ENCODE results near the gene PALM3.
"Not testable (repeated sequence)": the region's sequence is repeated elsewhere in the genome, so short reads cannot be mapped to it uniquely, and the experiment has no call there.

The PALM3 gene

DNA sequence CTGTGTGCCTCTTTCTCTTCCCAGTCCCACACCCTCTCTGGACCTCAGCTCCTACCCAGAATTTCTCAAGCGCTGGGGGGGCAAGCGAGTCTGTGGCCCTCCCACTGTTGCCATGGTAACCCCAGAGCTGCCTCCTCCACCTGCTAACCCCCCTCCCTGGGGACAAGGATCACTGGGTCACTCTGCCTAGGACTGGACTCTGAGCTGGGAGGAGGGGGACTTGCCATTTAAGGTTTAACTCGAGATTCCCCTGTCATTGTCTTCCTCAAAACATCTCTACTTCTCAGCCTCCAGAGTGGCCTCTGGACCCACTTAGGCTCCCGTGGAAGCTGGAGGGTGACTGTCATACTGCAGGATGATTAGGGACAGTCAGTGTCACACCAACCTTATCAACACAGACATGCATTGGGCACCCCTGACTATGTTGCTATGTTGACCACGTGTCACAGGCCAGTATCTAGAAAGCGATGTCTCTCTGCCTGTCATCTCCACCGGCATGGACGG lies 2.2 kb downstream of the PALM3 start:
- DNase-seq (ENCODE audit: low spot score) (no peak), FAIRE-seq (no peak)

DNA sequence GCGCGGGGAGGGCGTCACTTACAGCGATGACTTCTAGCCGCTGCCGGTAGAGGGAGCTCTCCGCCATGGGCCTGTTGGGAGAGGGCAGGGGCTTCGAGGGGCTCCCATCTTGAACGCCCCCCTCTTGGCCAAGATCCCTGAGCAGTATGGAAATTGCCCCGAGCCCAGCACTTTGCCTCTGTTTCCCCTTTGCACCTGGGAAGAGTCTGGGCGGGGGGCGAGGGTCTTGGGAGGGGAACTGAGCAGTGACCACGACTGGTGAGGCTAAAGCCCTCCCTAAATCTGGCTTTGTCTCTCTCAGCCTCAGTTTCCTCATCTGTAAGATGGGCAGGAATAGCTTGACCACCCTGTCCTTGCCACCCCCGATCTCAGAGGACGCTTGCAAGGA lies 2.8 kb downstream of the PALM3 start:
- FAIRE-seq (no peak), DNase-seq (ENCODE audit: low spot score) (no peak)

DNA sequence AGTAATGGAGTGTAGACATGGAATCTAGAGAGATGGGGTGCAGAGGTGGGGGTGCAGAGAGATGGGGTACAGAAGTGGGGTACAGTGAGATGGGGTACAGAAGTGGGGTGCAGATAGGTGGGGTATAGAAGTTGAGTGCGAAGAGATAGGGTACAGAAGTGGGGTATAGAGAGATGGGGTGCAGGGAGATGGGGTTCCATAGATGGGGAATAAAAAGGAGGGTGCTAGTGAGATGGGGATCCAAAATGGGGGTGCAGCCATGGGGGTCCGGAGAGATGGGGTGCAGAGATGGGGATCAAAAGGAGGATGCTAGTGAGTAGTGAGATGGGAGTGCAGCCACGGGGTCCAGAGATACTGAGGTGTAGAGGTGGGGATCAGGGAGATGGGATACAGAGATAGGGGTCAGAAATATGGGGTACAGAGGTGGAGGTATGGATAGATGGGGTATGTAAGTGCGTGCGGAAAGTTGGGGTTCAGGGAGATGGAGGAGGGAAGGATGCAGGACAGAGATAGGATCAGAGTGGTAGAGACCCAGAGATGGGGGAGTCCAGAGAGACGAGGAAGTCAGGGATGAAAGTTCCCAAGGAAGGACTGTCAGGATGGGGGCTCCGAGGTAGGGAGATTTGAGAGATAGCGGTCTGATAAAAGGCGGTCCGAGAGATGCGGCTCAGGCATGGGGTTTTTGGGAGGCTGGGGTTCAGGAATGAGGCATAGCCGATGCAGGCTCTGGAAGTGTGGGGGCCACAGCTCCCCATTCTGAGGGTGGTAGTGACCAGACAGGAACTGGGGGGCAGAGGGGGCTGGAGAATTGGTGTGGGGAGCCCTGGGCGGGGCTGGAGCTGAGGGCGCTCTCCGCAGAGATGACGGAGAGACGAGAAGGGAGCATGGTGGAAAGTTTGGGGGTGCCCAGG lies 3.4 kb downstream of the PALM3 start:
- DNase-seq (ENCODE audit: low spot score) = no peak
- FAIRE-seq = no peak

DNA sequence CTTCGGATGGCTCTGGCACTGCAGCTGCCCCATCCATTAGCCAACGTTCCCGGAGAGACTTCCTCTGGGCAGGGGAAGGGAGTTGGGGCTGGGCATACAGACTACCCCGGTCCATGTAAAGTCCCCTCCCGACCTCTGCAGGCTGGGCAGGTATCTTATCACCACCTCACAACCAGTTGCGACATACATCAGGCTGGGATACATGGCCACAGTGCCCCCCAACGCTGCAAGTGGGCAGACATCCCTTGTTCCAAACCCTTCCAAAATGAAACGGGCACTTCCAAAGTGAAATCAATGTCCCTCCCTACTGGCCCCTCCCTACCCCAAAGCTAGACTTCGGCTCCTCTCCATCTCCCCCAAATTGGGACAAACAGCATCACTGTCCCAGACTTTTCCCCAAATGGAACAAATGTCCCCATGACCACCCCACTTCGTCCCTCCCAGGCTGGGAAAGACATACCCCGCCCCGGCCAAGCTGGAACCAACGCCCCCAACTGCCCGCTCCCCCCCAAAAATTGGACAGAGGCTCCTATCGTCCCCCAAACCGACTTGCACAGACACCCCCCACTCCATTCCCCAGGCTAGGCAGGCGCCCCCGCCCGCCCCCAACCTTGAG lies 5.0 kb downstream of the PALM3 start:
- DNase-seq (ENCODE audit: low spot score) = no peak
- FAIRE-seq = no peak

DNA sequence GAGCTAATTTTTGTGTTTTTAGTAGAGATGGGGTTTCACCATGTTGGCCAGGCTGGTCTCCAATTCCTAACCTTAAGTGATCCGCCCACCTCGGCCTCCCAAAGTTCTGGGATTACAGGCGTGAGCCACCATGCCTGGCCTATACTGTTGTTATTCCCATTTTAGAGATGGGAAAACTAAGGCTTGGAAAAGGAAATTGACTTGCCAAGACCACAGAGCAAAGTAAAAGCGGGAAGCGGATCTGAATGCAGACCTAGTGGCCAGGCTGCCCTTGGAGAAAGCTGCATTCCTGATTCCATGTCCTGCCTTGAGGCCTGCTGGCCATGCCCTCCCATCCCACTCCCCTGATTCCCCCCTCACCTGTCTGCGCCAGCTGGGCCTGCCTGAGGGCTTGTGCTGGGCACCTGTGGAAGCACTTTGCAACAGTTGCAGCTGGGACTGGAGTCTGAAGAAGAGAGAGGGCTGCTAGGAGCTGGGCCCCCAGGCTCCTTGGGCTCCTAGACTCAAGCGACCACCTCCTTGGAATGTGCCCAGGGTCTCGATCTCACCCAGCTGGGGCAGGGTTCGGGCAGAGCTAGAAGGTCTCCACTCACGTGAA lies 5.7 kb downstream of the PALM3 start:
- no peak for DNase-seq (ENCODE audit: low spot score)
- no peak for FAIRE-seq

DNA sequence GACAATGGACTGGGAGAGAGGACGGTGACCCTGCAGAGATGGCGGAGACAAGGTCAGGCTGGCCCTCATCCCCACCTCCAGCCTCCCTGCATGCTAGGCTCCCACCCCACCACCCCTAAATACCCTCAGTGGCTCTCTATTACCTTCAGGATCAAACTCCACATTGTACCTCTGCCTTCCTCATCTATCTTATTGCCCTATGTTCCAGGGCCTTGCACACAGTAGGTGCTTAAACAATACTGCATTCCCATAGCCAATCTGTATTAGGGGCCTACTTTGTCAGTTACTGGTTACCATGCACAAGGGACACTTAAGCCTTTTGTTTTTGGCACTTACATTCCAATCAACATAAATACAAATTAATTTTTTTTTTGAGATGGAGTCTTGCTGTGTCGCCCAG lies 6.5 kb downstream of the PALM3 start:
- no peak for DNase-seq (ENCODE audit: low spot score)
- FAIRE-seq = no peak

DNA sequence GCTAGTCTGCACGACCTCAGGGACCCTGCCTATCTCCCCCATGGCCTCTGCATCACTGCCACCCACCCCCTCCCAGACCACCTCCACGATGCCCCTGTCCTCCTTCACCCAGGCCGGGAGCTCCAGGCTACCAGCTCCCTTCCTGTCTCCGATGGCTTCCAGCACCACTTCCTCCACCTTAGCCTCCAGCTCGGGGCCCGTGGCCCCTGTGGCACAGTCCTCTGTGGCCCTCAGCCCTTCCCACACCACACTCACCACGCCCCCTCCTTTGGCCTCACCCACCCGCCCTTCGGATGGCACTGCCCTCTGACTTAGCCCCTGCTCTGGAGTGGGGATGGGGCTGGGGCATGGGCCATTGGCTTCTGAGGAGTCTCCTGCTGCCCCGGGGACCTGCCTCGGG lies 7.2 kb downstream of the PALM3 start:
- FAIRE-seq = no peak
- no peak for DNase-seq (ENCODE audit: low spot score)

DNA sequence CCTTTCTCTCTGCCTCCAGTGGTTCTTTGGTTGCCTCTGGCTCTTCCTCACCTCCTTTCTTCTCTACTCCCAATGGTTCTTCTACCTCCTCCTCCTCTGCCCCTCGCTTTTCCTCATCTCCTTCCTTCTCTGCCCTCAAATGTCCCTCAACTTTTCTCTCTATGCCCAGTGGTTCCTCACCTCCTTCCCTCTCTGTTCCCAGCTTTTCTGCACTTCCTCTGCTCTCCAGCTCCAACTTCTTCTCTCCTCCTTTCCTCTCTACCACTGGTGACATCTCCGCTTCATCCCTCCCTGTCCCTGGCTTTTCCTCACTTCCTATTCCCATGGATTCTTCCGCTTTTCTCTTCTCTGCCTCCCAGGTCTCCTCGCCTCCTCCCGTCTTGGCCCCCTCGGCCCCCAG lies 7.8 kb downstream of the PALM3 start:
- no peak for DNase-seq (ENCODE audit: low spot score)
- FAIRE-seq = no peak

DNA sequence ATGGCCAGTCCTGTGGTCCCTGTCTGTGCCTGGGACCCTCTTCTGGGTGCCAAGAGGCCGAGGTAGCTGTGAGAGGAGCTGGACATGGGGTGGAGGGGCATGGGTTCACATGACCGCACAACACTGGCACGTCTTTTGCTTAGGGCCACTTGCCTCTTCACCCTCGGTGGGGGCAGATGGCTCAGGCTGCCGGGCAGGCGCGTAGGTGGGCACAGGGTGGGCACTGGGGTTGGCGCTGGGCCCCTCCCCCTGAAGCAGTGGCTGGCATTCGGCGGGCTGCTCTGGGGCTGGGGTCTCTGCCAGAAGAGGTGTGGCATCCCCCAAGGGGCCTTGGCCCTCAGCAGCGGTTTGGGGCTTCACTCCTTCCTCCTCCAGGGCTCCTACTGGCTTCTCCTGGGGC lies 8.4 kb downstream of the PALM3 start:
- DNase-seq (ENCODE audit: low spot score) (no peak), FAIRE-seq (no peak)

DNA sequence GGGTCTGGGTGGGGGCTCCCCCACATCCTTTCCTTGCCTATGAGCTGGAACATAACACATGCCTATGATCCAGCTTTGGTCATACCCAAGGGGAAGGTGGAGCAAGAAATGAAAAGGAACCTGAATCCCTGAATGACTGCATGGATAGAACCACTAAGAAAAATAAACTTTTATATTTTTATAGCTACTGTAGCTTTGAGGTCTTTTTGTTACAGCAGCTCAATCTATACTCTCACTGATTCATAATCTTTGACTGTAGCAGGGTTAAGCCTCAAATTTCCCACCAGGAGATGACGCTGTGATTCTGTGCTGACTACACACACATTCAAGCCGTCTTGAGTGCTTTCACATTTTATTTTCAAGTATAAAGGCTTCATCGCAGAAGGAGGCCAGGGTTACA lies 8.8 kb downstream of the PALM3 start:
- FAIRE-seq (no peak), DNase-seq (ENCODE audit: low spot score) (no peak)

DNA sequence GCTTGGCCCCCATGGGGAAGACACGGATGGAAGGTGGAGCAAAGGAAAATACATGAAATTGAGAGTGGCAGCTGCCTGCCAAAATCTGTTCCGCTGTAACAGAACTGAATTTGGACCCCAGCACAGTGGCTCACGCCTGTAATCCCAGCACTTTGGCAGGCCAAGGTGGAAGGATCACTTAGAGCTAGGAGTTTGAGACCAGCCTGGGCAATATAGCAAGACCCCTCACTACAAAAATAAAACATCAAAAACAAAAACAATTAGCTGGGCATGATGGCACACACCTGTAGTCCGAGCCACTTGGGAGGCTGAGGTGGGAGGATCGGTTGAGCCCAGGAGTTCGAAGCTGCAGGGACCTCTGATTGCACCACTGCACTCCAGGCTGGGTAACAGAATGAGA lies 9.4 kb downstream of the PALM3 start:
- DNase-seq (ENCODE audit: low spot score) (no peak), FAIRE-seq (no peak)

DNA sequence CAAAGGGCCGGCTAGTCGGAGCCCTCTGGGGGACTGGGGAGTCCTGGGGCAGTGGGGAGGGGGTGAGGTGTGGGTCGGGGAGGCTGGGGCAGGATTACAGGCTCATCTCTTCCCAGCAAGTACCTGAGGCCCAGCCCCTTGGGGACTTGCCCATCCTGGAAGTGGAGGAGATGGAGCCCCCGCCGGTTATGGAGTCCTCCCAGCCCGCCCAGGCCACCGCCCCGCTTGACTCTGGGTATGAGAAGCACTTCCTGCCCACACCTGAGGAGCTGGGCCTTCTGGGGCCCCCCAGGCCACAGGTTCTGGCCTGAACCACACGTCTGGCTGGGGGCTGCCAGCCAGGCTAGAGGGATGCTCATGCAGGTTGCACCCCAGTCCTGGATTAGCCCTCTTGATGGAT lies 9.9 kb downstream of the PALM3 start:
- DNase-seq (ENCODE audit: low spot score) (no peak), FAIRE-seq (no peak)

DNA sequence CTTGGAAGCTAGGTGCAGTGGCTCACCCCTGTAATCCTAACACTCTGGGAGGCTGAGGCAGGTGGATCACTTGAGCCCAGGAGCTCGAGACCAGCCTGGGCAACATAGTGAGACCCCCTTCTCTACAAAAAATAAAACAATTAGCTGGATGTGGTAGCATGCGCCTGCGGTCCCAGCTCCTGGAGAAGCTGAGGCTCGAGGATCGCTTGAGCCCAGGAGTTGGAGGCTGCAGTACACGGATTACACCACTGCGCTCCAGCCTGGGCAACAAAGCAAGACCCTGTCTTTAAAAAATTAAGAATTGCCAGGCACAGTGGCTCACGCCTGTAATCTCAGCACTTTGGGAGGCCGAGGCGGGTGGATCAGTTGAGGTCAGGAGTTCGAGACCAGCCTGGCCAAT lies 10.9 kb downstream of the PALM3 start:
- DNase-seq (ENCODE audit: low spot score); FAIRE-seq: not testable (repeated sequence)

DNA sequence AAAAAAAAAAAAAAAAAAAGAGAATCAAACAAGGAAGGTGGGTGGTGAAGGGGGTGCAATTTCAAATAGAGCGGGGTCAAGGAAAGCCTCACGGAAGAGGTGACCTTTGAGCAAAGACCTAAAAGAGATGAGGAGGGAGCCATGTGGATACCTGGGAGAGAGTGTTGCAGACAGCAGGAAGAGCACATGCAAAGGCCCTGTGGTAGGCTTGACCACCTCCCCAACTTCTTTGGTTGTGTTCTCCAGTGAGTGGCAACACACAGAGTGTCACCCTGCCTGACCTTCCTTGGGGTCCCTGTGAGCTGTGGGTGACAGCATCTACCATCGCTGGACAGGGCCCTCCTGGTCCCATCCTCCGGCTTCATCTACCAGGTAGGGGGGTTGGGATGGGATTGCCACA lies 11.4 kb downstream of the PALM3 start:
- DNase-seq (ENCODE audit: low spot score) (no peak), FAIRE-seq (no peak)

DNA sequence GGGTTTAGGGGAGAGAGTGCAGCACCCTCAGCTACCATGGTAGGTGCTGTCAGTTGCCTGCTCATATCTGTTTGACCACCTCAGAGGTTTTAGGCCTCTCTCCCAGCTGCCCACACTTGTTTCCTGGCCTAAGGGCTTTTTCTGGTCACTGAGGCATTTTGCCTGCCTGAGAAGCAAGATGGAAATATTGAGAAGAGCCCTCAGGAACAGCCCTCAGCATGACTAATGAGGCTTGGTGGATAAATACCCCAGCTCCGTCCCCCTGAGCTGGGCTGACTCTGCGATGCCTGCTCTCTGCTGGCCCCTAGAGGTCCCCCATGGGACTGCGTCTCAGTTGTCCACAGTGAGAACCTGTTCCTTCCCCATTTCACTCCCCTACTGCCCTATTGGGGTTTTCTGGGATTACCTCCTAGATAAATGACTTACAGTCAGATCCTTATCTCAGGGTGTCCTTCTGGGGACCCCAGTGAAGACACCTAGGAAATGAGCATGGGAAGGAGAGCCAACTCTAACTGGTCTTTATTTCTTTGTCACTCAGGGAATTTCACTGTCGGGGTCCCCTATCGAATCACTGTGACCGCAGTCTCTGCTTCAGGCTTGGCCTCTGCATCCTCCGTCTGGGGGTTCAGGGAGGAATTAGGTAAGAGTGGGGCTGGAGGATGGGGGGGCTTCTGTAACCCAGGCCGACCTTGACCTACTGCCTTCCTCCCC lies 13.3 kb downstream of the PALM3 start:
- DNase-seq (ENCODE audit: low spot score) (peak; percentile 37), FAIRE-seq (no peak)

DNA sequence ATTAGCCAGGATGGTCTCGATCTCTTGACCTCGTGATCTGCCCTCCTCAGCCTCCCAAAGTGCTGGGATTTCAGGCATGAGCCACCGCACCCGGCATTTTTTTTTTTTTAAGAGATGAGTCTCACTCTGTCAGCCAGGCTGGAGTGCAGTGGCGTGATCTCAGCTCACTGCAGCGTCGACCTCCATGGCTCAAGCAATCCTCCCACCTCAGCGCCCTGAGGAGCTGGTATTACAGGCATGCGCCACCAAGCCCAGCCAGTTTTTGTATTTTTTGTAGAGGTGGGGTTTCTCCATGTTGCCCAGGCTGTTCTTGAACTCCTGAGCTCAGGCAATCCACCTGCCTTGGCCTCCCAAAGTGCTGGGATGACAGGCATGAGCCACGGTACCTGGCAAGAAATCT lies 14.0 kb downstream of the PALM3 start:
- FAIRE-seq; DNase-seq (ENCODE audit: low spot score): not testable (repeated sequence)

DNA sequence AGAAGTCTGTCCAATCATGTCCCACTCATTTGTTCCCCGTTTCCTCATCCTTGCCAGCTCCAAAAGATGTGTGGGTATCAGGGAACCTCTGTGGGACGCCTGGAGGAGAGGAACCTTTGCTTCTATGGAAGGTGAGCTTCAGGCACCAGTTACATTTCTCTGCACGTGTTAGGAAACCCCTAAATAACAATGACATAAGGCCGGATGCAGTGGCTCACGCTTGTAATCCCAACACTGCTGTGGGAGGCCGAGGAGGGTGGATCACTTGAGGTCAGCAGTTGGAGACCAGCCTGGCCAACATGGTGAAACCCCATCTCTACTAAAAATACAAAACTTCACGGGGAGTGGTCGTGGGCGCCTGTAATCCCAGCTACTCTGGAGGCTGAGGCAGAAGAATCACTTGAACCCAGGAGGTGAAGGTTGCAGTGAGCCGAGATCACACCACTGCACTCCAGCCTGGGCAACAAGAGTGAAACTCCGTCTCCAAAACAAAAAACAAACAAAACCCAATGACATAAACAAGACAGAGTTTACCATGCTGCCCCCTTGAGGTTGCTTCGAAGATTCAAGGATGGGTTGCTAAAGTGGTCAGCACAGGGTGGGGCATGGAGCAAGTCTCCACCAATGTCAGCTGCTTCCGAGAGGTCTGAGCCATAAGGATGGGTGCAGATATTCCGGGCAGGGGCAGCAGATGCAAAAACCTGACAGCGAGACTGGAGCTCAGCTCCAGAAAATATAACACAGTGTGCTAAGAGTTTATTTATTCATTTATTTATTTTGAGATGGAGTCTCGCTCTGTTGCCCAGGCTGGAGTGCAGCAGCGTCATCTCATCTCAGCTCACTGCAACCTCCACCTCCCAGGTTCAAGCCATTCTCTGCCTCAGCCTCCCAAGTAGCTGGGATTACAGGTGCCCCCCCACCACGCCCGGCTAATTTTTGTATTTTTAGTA lies 18.9 kb downstream of the PALM3 start:
- not testable (repeated sequence) for DNase-seq (ENCODE audit: low spot score); FAIRE-seq

DNA sequence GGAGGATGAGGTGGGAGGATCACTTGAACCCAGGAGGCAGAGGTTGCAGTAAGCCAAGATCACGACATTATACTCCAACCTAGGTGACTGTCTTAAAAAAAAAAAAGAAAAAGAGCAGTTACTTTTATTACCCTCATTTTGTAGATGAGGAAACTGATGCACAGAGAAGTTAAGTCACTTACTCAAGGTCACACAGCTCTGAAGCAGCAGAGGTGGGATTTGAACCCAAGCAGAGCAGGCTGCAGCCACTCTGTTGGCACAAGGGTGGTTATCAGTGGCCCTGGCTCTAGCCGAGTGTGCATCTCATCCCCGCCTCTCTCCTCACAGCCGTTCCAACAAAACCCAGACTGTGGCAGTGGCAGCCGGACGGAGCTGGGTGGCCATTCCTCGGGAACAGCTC lies 22.7 kb downstream of the PALM3 start:
- DNase-seq (ENCODE audit: low spot score) (no peak), FAIRE-seq (no peak)

DNA sequence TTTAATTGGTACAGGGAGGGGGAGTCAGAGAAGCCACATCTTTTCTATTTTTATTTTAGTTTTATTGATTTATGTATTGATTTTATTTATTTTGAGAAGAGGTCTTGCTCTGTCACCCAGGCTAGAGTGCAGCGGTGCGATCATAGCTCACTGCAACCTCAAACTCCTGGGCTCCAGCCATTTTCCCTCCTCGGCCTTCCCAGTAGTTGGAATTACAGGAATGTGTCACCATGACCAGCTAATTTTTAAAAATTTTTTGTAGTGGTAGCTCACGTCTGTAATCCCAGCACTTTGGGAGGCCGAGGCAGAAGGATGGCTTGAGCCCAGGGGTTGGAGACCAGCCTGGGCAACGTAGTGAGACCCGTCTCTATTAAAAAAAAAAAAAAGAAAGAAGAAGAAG lies 26.2 kb downstream of the PALM3 start:
- DNase-seq (ENCODE audit: low spot score) = no peak
- no peak for FAIRE-seq

DNA sequence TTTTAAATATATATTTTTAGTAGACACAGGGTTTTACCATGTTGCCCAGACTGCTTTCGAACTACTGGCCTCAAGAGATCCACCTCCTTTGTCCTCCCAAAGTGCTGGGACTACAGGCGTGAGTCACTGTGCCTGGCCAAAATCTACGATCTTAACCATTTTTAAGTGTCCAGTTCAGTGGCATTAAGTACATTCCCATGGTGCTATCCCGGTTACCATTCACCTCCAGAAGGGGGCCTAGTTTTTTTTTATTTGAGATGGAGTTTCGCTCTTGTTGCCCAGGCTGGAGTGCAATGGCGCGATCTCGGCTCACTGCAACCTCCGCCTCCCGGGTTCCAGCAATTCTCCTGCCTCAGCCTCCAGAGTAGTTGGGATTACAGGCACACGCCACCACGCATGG lies 26.7 kb downstream of the PALM3 start:
- FAIRE-seq; DNase-seq (ENCODE audit: low spot score): not testable (repeated sequence)

DNA sequence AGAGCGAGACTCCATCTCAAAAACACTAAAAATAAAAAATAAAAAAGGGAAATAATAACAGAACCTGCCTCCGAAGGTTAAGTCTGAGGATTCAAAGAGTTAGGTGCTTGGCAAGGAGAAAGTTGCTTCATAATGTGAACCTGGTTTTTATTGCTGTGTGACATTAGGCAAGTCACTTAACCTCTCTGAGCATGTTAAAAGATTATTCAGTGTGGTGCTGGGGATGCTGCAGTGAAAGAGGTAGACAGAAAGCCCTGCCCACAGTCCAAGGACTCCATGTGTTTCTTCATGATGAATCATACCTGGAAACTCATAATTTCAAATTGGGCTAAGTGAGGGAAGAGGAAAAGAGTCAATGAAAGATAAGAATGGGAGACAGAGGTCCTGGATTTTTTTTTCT lies 27.9 kb downstream of the PALM3 start:
- DNase-seq (ENCODE audit: low spot score) (no peak), FAIRE-seq (no peak)
